HEK293T (cell line): Measurements from ENCODE around the gene CLCN1.

Source experiments
- CTCF ChIA-PET: fragments of 350-600 bp; formaldehyde crosslinking; extraction: SDS; loops from one replicate; lab custom pipeline; 2021; ENCODE audit warnings: antibody characterized with exemption, inconsistent platforms; lab: Yijun Ruan, JAX
- POLR2A ChIA-PET: fragments of 350-600 bp; formaldehyde crosslinking; extraction: SDS; loops from one replicate; lab custom pipeline; 2020; ENCODE audit warnings: antibody characterized with exemption, inconsistent platforms; lab: Yijun Ruan, JAX
- DNase-seq: peaks from one replicate; pipeline ENCODE4 v3.0.0; 2012; ENCODE audit warnings: mixed read lengths; ENCODE audit errors: extremely low spot score
- ARNT ChIP-seq: fragments of 450-650 bp; IDR thresholded peaks from 2 replicates; pipeline ENCODE4 v1.6.1; 2017; ENCODE audit warnings: mild to moderate bottlenecking
- BHLHE40 ChIP-seq: fragments of 450-650 bp; IDR thresholded peaks from 2 replicates; pipeline ENCODE4 v1.6.1; 2016; ENCODE audit warnings: mild to moderate bottlenecking, moderate library complexity, borderline replicate concordance
- CTBP1 ChIP-seq: fragments of 450-650 bp; IDR thresholded peaks from 2 replicates; pipeline ENCODE4 v1.6.1; 2016; ENCODE audit warnings: borderline replicate concordance
- ELF4 ChIP-seq: fragments of 450-650 bp; IDR thresholded peaks from 2 replicates; pipeline ENCODE4 v1.6.1; 2017; ENCODE audit warnings: antibody characterized with exemption
- FOXA1 ChIP-seq: fragments of 450-650 bp; IDR thresholded peaks from 2 replicates; pipeline ENCODE4 v1.6.1; 2016; ENCODE audit warnings: mild to moderate bottlenecking
- FOXK2 ChIP-seq: fragments of 450-650 bp; IDR thresholded peaks from 2 replicates; pipeline ENCODE4 v1.6.1; 2016; ENCODE audit warnings: mild to moderate bottlenecking
- FOXM1 ChIP-seq: fragments of 450-650 bp; IDR thresholded peaks from 2 replicates; pipeline ENCODE4 v1.6.1; 2017; ENCODE audit warnings: mild to moderate bottlenecking, borderline replicate concordance
- HDGF ChIP-seq: fragments of 450-650 bp; IDR thresholded peaks from 2 replicates; pipeline ENCODE4 v1.6.1; 2017; ENCODE audit warnings: antibody characterized with exemption, borderline replicate concordance
- L3MBTL2 ChIP-seq: fragments of 450-650 bp; conservative IDR thresholded peaks from 2 replicates; pipeline ENCODE4 v1.6.1; 2016; ENCODE audit warnings: mild to moderate bottlenecking
- LEF1 ChIP-seq: fragments of 450-650 bp; IDR thresholded peaks from 2 replicates; pipeline ENCODE4 v1.6.1; 2017; ENCODE audit warnings: mild to moderate bottlenecking, borderline replicate concordance
- NFRKB ChIP-seq: fragments of 450-650 bp; IDR thresholded peaks from 2 replicates; pipeline ENCODE4 v1.6.1; 2016; ENCODE audit warnings: mild to moderate bottlenecking, moderate library complexity
- PKNOX1 ChIP-seq: fragments of 450-650 bp; IDR thresholded peaks from 2 replicates; pipeline ENCODE4 v1.6.1; 2016
- SP1 ChIP-seq: fragments of 450-650 bp; IDR thresholded peaks from 2 replicates; pipeline ENCODE4 v1.6.1; 2017
- SUZ12 ChIP-seq: fragments of 450-650 bp; IDR thresholded peaks from 2 replicates; pipeline ENCODE4 v1.6.1; 2016; ENCODE audit warnings: mild to moderate bottlenecking
- TARDBP ChIP-seq: fragments of 450-650 bp; IDR thresholded peaks from 2 replicates; pipeline ENCODE4 v1.6.1; 2016
- ZNF384 ChIP-seq: fragments of 450-650 bp; IDR thresholded peaks from 2 replicates; pipeline ENCODE4 v1.6.1; 2016

Gene CLCN1

GRCh38 chr7:143334244-143334643 is 18.3 kb downstream of the CLCN1 start:
- no peak for DNase-seq
- ChIA-PET POLR2A (no interaction called here), CTCF (no interaction called here)
- TF ChIP-seq FOXM1 (no peak), ARNT (no peak), PKNOX1 (no peak), FOXA1 (no peak), HDGF (no peak), SP1 (no peak), SUZ12 (no peak)

GRCh38 chr7:143337216-143337615 is 21.3 kb downstream of the CLCN1 start:
- CTCF ChIA-PET = interaction anchor here (1.4 kb wide), 1 partner anchor 8 kb away, joined by 7 read pairs; no protein-coding TSS in a partner anchor
- TF ChIP-seq NFRKB = no peak
- no peak for TF ChIP-seq PKNOX1
- TF ChIP-seq SUZ12 = no peak
- TF ChIP-seq BHLHE40 = no peak
- no peak for TF ChIP-seq L3MBTL2
- TF ChIP-seq SP1 = no peak
- TF ChIP-seq FOXA1 = no peak
- POLR2A ChIA-PET = interaction anchor here (1.1 kb wide), 1 partner anchor 8 kb away, joined by 4 read pairs; no protein-coding TSS in a partner anchor
- DNase-seq = no peak

GRCh38 chr7:143341842-143342241 is 25.9 kb downstream of the CLCN1 start:
- TF ChIP-seq FOXA1 = no peak
- TF ChIP-seq ARNT = no peak
- TF ChIP-seq BHLHE40 = no peak
- TF ChIP-seq CTBP1 = no peak
- TF ChIP-seq SUZ12 = no peak
- TF ChIP-seq L3MBTL2 = no peak
- no peak for TF ChIP-seq ELF4
- TF ChIP-seq PKNOX1 = no peak
- no peak for TF ChIP-seq TARDBP
- TF ChIP-seq HDGF = no peak
- no peak for TF ChIP-seq SP1
- TF ChIP-seq FOXM1 = no peak
- no peak for TF ChIP-seq FOXK2

GRCh38 chr7:143343596-143343995 is 27.7 kb downstream of the CLCN1 start:
- ChIA-PET POLR2A (no interaction called here), CTCF (no interaction called here)
- TF ChIP-seq CTBP1 (no peak), L3MBTL2 (no peak), FOXM1 (no peak), SP1 (no peak), ARNT (no peak), ZNF384 (no peak)
- no peak for DNase-seq

More at GRCh38 chr7:143341842-143342241, 25.9 kb downstream of the CLCN1 start:
- POLR2A ChIA-PET = no interaction called here
- DNase-seq = no peak
- CTCF ChIA-PET = no interaction called here

GRCh38 chr7:143345428-143345900 is 29.6 kb downstream of the CLCN1 start:
- TF ChIP-seq L3MBTL2 (peak; percentile 45; the same call in 1 of the 2 replicates), FOXA1 (no peak)
- CTCF ChIA-PET = interaction anchor here (0.6 to 2.7 kb wide), 10 partner anchors 9 to 758 kb away, joined by 3 to 12 read pairs (median 4); no protein-coding TSS in a partner anchor
- DNase-seq = peak; percentile 89
- POLR2A ChIA-PET = interaction anchor here (1.2 kb wide), 1 partner anchor 9 kb away, joined by 4 read pairs; no protein-coding TSS in a partner anchor

- ChIA-PET POLR2A (interaction anchor here (1.2 kb wide), 1 partner anchor 9 kb away, joined by 4 read pairs; no protein-coding TSS in a partner anchor), CTCF (interaction anchor here (0.9 to 2.7 kb wide), 6 partner anchors 9 to 71 kb away, joined by 3 to 12 read pairs (median 5); no protein-coding TSS in a partner anchor)
- TF ChIP-seq ZNF384 (no peak), FOXA1 (no peak), LEF1 (no peak), FOXK2 (no peak), TARDBP (no peak), SUZ12 (no peak), BHLHE40 (no peak), L3MBTL2 (no peak)
- DNase-seq = no peak
Observed at GRCh38 chr7:143346018-143346417, 30.1 kb downstream of the CLCN1 start.

- no peak for DNase-seq
- TF ChIP-seq NFRKB (no peak), SUZ12 (no peak), SP1 (no peak), LEF1 (no peak), CTBP1 (no peak), FOXM1 (no peak), ELF4 (no peak), ZNF384 (no peak), FOXA1 (no peak), TARDBP (no peak), FOXK2 (no peak), L3MBTL2 (no peak), HDGF (no peak), PKNOX1 (no peak), ARNT (no peak), BHLHE40 (no peak)
- ChIA-PET POLR2A (no interaction called here), CTCF (interaction anchor here (0.6 to 0.7 kb wide), 3 partner anchors 11 to 700 kb away, joined by 3 to 4 read pairs (median 3); no protein-coding TSS in a partner anchor)
Observed at GRCh38 chr7:143347950-143348349, 32.0 kb downstream of the CLCN1 start.
